Mammary epithelial cell (primary cell): ENCODE measurements around the gene DDX4.

Experiments
- CTCF ChIP-seq, 2 donors: IDR thresholded peaks in 1 of 2; conservative IDR thresholded peaks in 1 of 2; 2 replicates each; pipeline ENCODE4 v1.5.1; 2011 to 2012; ENCODE audit warnings: inconsistent platforms in 2 of 2, low read length in 2 of 2, mild to moderate bottlenecking in 2 of 2, control low read depth in 1 of 2, low read depth in 1 of 2; ENCODE audit not compliant: insufficient read depth in 1 of 2; ENCODE audit errors: extremely low read depth in 1 of 2
- EZH2 ChIP-seq: IDR thresholded peaks from 2 replicates; pipeline ENCODE4 v1.6.1; 2012; ENCODE audit warnings: low read length, inconsistent platforms, borderline replicate concordance

DNA sequence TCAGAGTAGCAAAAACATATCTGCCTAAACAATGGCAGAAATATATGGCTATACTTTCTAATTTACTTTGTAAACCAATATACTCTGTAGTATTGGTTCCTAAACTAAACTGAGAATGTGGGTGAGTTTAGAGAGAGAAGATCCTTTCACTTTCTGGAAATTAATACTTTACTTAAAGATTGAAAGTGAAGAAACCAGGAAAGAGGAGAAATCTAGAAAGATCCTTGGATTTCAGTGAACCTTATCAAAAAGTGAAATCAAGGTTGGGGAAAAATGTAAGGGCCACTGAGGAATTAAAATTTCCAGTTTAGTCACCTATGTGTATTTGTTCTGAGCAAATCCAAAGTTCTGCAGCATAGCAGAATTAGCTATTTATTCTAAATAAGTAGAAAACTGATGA, 31.6 kb upstream of the DDX4 start:
- TF ChIP-seq CTCF (conservative IDR thresholded peaks at IDR 0.05 in 1 of 2, IDR thresholded peaks at IDR 0.05 in 1 of 2; ENCODE audit: extremely low read depth in 1 of 2, insufficient read depth in 1 of 2, low read depth in 1 of 2, low read length in 2 of 2) (no peak), EZH2 (no peak)
